Fibroblast of skin of left biceps (primary cell): ENCODE results near the gene GAB4.

ENCODE experiments used
- DNase-seq, 2 experiments: peaks; one replicate each; pipeline ENCODE4 v3.0.0-alpha.2; 2013; ENCODE audit warnings: low read depth in 2 of 2

GAB4 gene

DNA sequence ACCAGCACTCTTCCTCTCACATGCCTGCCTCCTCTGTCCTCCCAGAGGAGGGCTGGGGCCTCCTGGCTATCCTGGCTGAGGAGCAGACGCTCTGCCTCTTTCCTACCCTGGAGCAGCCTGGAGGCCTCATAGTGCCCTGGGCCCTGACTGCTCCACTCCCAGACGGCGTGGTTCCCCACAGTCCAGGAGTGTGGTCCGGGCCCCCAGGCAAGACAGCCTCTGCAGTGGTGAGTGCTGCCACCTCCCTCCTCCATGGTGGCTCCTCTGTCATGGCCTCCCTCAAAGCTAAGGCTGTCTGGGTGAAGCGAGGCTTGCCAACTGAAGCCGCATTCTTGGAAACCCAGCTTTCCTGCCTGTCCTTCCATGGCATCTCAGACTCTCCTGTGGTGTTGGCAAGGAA is 19.8 kb downstream of the GAB4 start:
- no peak for DNase-seq

DNA sequence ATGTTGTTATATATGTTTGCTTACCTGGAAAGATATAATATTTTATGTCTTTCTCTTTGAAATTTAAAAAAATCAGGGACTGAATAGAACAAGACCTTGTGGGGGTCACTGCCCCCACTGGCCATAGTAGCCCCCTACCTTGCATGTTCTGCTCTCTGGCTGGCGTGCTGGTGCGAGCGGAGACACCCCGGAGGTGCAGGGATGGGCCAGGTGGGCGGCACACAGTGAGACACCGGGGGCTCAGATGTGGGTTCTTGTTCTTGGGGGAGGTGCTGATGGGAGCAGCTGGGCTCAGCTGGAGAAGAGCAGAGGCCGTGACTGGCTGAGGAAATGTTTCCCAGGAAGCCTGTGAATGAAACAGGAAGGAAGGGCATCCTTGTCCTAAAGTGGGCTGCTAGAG is 20.2 kb downstream of the GAB4 start:
- no peak for DNase-seq

DNA sequence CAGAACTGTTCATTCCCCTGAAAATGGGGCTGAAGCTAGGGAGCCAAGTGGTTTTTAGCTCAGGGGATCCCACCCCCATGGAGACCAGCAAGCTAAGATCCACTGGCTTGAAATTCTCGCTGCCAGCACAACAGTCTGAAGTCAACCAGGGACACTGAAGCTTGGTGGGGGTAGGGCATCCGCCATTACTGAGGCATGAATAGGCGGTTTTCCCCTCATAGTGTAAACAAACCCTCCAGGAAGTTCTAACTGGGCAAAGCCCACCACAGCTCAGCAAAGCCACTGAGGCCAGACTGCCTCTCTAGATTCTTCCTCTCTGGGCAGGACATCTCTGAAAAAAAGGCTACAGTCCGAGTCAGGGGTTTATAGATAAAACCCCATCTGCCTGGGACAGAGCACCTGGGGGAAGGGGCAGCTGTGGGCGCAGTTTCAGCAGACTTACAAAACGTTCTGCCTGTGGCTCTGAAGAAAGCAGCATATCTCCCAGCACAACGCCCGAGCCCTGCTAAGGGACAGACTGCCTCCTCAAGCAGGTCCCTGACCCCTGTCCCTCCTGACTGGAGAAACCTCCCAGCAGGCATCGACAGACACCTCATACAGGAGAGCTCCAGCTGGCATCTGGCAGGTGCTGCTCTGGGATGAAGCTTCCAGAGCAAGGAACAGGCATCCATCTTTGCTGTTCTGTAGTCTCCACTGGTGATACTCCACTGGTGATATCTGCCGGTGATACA is 32.7 kb downstream of the GAB4 start:
- DNase-seq = no peak

DNA sequence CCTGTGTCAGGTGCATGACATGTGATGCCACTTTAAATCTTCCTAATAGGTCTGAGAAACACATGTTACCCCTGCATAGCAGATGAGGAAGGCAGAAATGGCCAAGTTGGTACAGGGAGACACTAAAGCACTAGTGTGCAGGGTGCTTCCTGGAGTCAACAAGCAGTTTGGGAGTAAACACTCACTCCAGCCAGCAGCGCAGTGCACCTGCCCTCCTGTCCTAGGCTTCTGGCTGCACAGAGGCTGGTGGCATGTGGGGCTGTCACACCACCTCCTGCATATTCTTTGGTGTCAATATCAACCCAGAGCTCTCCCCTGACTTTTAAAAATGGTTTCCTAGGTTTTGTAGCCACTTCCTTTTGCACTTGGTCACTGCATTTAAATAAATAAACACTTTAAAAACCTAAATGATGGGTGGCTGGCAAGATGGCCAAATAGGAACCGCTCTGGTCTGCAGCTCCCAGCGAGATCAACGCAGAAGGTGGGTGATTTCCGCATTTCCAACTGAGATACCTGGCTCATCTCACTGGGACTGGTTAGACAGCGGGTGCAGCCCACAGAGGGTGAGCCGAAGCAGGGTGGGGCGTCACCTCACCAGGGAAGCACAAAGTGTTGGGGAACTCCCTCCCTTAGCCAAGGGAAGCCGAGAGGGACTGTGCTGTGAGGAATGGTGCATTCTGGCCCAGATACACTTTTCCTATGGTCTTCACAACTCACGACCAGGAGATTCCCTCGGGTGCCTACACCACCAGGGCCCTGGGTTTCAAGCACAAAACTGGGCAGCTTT is 33.5 kb downstream of the GAB4 start:
- no peak for DNase-seq

DNA sequence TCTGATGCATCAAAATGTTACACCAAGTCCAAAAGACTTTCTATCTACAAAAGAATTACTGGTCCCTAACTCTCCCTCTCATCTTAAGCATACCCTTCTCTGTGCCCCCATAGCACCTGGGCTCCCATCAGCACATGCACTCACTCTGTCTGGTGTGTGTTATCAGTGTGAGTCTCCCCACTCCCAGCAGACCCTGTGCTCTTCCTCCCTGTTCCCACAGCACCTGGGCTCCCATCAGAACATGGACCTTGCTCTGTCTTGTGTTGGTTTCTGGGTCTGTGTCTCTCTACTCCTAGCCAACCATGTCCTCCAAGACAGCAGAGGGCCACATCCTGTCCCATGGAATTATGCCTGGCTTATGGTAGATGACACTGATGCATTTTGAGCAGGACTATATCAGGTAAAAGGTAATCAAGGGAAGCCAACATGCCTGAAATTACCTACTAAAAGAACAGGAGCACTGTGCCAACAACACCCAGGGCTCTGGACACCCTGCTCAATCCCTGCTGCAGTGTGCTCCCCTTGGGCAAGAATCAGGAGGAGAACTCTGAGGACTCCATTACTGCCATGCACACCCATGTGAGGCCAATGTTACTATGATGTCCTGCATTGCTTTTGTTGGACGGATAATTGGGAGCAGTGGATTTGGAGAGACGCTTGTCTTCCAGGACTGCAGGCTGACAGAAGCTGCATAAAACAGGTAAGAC is 34.3 kb downstream of the GAB4 start:
- DNase-seq = no peak

DNA sequence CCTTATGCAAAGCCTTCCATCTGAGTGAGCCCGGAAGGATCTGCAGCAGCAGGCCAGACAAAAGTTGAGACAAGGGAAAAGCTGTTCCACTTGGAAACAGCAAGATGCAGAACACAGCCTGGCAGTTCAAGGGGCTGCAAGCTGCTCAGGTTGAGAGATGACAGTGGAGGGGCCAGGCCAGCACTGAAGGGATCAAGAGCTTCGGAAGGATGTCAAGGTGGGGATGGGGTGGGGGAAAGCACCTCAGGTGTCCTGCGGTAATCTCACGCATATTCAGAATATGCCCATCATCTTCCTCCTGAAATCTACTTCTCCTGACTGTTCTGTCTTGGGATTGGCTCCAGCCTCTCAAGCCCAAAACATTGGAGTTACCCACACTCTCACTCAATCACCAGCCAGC is 35.7 kb downstream of the GAB4 start:
- no peak for DNase-seq

DNA sequence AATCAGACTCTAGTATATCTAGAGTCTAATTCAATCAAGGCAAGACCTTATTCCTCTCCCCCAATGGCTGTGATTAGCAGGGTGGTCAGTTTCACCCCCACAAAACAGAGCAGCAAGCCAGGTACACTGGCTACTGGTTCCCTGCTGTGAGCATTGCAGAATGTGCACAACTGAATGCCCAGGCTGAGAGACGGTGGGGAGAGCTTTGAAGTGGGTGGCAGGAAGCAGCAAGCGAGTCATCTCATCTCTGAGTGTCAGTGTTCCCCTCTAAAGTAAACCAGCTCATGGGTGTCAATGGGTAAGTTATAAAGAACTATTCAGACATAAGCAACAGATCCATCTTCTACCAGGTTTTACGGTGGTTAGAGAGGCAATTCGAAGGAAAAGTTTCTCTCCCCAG is 37.6 kb downstream of the GAB4 start:
- no peak for DNase-seq

DNA sequence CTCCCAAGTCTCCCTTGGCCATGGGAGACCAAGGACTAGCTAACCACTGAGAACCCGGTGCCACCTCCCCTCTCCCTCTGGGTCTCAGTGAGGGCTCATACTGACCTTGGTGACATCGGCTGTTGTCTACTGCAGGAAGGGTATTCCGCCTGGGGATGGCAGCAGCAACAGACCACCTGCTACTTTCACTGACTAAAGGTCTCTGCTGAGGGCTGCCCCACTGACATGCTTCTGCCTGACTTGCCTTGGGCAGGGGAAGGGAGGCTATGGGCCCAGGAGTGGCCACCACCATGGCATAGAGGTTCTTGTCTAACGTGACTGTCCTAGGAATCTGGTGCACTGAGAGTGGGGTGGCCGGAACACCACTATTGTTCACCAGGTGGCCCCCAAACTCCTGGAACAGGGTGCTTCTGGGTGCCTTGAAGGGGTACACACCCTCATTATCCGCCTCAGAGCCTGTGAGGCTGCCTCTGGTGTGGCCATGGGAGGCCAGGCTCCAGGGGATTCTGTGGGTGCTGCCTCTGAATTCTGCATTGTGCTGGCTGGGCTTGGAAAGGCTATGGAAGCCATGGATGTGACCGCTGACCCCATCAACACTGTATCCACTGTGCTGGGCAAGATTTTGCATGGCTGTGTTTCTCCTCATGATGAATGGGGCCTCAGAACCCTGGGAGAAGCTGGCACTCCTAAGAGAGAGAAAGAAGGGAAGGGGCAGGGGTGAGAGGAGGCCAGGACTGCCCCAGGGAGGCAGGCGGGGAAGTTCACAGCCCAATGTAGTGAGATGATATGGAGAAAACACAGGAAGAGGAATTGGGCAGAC is 38.3 kb downstream of the GAB4 start:
- no peak for DNase-seq

DNA sequence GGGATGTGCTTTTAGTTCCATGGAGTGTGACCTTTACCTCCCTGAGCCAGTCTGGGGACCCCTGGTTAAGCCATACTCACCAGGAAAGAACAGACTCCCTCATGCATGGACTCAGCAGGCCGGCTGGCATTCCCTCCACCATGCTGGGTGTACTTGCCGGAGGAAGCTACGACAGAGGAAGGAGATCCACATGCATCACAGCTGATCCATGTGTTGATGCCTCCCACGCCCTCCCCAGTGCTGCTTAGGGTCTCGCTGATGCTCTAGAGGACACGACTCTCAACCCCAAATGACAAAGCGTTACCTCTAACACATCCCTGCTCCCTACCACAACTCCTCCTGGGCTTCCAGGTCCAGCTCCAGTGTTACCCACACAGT is 39.8 kb downstream of the GAB4 start:
- DNase-seq = no peak

DNA sequence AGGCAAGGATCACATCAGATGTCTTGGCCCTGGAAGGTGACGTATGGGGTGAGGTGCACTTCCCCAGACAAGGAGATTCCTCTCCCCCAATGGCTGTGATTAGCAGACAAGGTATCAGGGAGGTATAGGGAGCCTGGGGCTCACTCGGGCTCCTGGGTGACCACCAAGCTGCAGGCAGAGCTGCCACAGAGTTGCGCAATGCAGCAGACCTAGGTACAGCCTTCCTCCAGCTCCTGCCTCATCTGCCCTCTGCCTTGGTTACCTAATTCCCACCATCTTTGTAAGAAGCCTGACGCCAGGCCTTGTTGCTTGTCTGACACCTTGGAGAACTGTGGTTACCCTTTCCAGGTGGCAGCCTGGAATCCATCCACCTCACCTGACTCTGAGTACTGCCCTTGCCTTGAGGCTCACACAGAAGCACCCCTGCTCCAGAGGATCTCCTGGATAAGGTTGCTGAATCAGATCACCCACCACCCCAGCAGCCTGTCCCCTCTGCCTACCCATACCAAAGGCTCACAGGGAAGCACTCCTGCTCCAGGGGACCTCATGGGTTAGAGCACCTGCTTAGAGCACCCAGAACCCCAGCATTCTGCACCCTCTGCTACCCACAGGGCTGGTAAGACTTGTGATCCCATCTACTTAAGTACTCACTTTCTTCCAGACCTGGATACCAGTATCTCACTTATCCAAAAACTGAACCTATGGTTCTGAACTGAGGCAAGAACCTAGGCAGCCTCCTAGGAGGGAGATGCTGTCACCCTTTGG is 40.4 kb downstream of the GAB4 start:
- DNase-seq = no peak

DNA sequence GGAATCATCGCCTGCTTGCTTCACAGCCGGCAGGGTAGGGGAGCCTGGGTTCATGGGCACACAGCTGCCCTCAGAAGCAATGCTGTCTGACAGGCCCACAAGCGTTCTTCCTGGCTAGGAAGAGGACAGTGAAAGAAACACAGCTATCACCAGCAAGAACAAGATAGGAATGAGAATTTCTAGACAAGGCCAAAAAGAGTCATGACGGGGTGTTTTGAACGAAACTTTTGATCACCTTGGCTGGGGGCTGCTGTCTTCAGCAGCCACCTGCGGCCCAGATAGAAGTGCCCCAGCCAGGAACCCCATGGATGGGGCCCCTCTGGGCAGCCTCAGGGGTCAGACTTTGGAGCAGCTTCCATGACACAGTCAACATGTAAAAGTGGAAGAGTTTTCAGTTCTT is 41.8 kb downstream of the GAB4 start:
- DNase-seq = no peak

DNA sequence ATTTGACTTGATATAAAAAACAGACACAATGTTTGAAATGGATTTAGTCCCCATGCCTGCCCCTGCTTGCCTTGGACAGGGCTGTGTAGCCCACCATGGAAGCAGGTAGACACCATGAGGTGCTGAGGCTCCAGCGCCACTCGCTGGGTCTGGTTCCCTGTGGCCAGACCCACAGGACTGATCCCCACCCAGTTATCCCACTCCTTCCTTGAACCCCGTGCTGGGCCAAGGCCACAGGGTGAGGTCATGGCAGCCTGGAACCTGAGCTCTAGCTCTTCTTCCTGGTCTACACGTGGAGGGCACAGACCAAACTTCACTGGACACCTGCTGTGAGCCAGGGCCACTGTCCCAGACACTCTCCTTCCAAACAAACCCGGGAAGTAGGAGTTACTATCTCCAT is 42.5 kb downstream of the GAB4 start:
- no peak for DNase-seq

DNA sequence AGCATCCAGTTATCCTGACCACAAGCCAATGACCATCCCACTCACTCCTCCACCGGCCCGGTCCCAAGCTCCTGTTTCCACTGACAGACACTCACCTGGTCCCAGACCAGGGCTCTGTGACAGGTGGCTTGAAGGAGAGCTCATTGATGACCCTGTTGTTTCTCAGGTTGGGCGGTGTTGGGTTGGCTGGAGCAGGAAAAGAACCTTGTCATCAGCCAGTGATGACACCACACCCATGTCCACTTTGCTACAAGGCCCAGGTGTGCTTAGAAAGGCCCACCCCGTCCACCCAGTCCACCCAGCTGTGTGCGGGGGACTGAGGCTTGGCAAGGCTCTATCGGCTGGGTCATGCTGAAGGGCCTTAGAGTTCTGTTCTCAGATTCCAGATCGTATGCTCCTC is 42.9 kb downstream of the GAB4 start:
- DNase-seq = no peak

DNA sequence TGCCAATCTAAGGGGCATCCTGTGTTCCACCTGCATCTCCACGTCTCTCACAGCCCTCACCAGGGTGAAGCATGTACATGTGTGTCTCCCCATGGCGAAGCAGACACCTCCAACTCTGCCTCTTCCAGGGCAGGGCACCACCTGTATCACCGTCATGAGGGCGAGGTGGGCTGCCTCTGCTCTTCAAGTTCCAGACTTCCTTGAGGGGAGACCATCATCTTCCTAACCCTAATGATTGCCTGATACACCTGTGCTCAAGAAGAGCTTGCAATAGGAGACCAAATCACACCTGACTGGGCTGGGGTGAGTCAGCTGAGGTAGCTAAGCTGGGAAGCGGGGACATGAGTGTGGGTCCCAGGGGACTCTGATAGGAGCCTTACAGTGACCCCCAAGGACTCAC is 43.7 kb downstream of the GAB4 start:
- no peak for DNase-seq

DNA sequence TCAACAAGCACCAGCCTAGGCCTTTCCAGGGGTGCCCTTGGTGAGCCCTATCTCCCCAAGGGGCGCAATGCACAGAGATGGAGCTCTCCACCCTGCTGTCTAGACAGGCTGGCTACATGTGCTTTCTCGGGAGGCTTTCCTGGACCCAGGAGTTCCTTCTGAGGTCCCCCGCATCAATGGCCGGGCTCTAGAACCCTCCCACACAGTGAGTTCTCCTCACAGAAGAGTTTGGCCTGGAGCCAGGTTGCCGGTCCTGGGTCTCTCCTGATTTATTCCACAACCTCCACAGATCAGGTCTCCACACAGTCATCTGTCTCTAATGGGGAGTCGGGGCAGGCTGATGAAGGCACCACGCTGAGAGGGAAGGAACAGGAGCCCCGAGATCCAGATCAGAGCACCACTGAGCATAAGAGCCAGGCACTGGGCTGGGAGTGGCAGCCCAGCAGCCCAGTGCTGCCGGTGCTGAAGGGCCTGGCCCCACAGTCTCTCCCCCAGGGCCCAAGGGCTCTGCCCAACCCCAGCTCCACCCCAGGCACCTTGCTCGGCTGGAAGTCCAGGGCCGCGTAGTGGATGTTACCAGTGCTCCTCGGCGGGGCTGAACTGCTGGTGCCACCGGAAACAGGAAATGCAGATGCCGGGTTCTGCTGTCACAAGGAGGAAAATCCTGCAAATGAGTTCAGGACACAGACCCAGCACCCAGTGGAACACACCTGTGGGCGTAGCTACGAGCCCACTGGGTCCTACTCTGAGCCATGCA is 44.7 kb downstream of the GAB4 start:
- no peak for DNase-seq

DNA sequence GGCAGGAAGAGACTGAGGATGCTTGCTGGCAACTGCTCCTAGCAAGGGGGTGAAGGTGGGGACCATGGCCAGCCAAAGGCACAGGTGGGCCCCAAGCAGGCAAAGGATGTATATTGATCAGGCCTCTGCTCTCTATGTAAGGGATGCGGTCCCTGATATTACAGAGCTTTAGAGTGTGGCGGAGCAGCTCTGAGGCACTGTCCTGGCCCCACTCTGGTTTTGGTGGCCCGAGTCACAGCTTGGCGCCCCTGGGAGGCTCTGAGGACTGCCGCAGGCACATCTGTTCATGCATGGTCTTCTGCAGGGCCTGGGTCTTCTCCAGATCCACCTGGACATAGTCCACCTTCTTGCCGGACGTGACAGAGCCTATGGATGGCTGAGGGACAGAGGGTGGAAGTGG is 45.5 kb downstream of the GAB4 start:
- DNase-seq = no peak

DNA sequence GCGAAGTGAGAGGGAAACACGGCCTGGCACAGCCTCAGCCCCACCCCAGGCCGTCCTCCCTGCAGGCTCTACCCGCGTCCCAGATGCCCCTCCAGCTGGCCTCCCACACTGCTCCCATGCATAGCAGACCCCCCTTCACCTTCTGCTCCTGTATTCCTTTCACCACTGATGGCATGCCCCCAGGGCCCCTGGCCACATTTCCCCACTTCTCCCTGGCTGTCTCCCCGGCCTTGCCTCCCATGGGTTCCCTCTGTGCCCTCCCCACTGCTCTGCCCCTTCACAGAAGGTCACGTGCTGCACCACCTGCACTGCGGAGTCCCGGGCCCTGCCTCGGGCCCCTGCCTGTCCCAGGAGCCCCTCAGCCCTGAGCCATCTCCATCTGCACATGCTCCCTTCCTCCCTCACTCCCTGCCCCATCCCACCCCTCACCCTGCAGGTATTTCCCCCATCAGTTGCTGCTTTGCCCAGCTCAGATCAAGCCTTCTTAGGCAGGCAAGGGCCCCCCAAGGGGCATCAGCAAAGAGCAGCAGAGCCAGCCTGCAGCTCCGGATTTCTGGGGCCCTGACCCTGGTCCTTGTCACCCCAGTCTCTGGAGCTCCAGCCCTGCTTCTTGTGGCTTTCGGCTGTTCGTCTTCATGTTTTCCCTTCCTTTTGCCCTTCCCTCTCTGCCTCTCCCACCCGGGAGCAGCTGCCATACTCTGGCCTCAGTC is 46.4 kb downstream of the GAB4 start:
- no peak for DNase-seq

DNA sequence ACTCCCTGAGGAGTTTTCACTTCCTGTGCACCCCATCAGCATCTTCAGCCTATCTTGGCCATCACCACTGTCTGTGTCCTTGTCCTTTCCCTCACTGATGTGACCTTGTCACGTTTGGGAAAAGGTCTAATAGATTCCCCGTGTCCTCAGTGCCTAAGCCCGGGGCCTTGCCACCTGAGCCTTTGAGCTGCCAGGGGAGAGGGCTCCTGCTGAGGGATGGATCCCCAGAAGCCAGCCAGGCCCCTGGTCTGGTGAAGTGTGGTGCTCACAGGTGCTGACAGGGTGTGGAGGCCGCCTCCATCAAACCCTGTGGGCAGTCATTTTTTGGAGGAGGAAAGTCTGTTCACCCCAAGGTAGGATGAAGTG is 47.2 kb downstream of the GAB4 start:
- DNase-seq = no peak

DNA sequence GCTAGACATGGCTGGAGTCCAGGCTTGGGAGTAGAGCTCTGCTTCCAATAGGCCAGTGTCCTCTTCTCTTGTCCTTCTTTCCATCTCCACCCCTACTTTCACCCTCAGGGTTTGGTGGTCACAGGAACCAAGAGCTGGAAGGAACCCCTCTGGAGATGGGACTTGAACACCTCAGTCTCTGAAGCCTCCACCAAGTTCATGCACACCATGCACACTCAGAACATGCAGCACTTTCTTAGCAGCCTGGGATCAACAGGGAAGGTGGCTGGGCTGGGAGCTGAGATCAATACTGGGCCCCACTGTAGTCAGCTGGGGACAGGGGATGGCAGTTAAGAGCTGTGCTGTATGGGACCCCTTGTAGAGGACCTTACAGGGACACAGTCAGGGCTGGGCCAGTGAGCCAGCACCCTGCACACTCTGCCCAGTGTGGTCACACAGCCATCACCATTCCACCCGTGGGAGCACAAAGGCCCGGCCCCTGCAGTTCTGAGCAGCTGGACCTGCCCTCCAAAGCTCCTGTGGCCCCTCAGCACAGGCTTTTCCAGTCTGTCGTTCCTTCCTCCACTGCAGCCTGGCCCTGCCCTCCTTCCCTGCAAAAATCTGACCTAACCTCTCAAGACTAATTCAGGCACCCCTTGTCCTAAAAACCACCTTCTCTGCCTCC is 47.7 kb downstream of the GAB4 start:
- no peak for DNase-seq
